Measurements from ENCODE around the gene ATP9B. TPM values are rescaled to one million over a fixed set of nuclear protein-coding genes. Genes with fewer than 3 reads are reported as not detected.

ATP9B gene
- total and polyA plus RNA-seq, 12 donors: 6.7 to 19.7 (median 14.5) TPM

DNA sequence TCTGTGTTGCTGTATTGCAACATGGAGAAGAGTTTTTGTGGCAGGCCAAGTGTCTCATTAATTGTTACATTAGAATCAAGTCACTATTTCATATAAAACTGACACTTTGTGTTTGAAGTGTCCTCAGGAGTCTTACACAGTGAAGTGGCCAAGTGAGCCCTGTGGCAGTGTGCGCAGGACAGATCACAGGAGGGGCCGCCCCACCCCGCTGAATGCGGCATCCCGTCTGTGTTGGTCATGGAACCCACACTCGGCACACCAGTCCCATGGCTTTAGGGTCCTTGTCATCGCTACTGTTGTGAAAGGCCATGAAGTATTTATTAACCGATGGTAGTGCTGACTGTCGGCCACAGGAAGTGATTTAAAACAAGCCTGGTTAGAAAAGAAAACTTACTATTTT is 181.8 kb downstream of the ATP9B start:
- WGBS, 2 donors: 91 to 93% methylated on average over 9 of the region's 9 CpGs
- Histone ChIP-seq H3K27ac (no peak overlapping the region), H3K36me3 (peaks cover 0 to 26% (median 0%) of the 10 kb centered on the region in 9 donors), H3K4me1 (peaks cover 0 to 7% (median 0%) of the 10 kb centered on the region in 9 donors), H3K9me3 (no peaks in the 10 kb centered on the region), H3K27me3 (no peaks in the 10 kb centered on the region), H3K4me3 (no peak overlapping the region)
- no peak for TF ChIP-seq CTCF (IDR thresholded peaks at IDR 0.05)
- DNase-seq: no peak
- intact Hi-C loops (cut with DNase I): loop anchor here in 1 of 10 donors (10.0 kb wide), 1 partner anchor 1346 kb away; no protein-coding TSS in a partner anchor
- no peak for ATAC-seq

DNA sequence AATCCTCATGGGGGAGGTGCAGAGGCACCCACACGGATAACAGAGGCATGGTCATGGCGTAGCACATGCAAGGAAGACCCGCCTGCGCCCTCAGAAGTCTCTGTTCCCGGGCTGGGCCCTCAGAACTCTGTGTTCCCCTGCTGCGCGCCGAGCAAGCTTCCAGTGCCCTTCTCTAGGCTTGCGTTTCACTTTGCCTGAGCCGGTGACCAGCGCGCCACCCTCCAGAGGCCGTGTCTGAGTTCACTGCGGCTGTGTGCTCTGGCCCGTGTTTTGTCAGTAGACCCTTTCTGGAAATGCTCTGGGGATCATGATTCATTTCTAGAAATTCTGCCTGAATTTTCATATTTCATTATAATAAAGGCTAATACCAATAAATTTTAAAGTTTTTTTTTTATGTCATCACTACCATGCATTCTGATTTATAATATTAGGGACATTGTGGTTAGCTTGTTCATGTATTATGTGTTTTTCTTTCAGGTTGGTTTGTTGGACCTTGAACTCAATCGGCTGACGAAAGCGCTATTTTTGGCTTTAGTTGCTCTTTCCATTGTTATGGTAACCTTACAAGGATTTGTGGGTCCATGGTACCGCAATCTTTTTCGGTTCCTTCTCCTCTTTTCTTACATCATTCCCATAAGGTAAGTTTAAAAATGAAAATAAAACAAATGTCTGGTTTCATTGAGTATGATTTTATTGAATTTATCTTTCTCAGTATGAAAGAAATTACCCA is 183.9 kb downstream of the ATP9B start:
- ATAC-seq (no peak), DNase-seq (no peak)
- H3K9me3 ChIP-seq: no peaks in the 10 kb centered on the region
- no peaks in the 10 kb centered on the region for H3K4me1 ChIP-seq
- intact Hi-C loops (cut with DNase I): loop anchor here in 1 of 10 donors (10.0 kb wide), 1 partner anchor 1348 kb away; no protein-coding TSS in a partner anchor
- WGBS, 2 donors: 92 to 95% methylated on average over 20 of the region's 20 CpGs
- no peak for TF ChIP-seq CTCF (IDR thresholded peaks at IDR 0.05)
- H3K27me3 ChIP-seq: no peaks in the 10 kb centered on the region
- H3K4me3 ChIP-seq: no peak overlapping the region
- no peak overlapping the region for H3K27ac ChIP-seq
- peaks cover 0 to 32% (median 0%) of the 10 kb centered on the region in 9 donors for H3K36me3 ChIP-seq

- no peak for TF ChIP-seq CTCF (IDR thresholded peaks at IDR 0.05)
- H3K4me3 ChIP-seq: no peak overlapping the region
- DNase-seq (no peak), ATAC-seq (peak in 2 of 8 donors; percentile 34 to 81)
- peaks cover 0 to 44% (median 0%) of the 10 kb centered on the region in 9 donors for H3K36me3 ChIP-seq
- H3K4me1 ChIP-seq: no peaks in the 10 kb centered on the region
- H3K27ac ChIP-seq: no peak overlapping the region
- intact Hi-C loops (cut with DNase I): loop anchor here in 1 of 10 donors (10.0 kb wide), 1 partner anchor 1353 kb away; no protein-coding TSS in a partner anchor
- no peaks in the 10 kb centered on the region for H3K9me3 ChIP-seq
- WGBS, 2 donors: 69 to 81% methylated on average over 6 of the region's 6 CpGs
- H3K27me3 ChIP-seq: no peaks in the 10 kb centered on the region
These were observed 188.3 kb downstream of the ATP9B start for GRCh38 chr18:79257480-79257879.

DNA sequence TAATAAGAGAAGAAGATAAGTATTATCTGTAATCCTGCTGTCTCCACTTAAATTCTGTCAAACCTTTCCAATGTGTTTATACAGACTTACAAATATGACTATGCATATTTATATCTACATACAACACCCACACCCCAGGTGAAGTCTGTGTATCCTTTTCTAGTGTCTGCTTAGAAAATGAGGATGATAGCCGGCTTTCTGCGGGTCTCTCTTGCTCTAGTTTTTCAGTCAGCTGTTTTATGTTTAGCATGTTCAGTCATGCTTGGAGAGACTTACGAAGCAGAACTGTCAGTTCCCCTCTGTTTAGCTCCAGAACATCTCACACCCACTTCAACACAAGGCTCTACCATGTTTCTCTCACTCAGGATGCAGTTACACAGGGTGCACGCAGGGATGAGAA is 189.3 kb downstream of the ATP9B start:
- no peak for TF ChIP-seq CTCF (IDR thresholded peaks at IDR 0.05)
- no peaks in the 10 kb centered on the region for H3K4me1 ChIP-seq
- H3K4me3 ChIP-seq: no peak overlapping the region
- no peaks in the 10 kb centered on the region for H3K9me3 ChIP-seq
- no peaks in the 10 kb centered on the region for H3K27me3 ChIP-seq
- no peak overlapping the region for H3K27ac ChIP-seq
- peak in 1 of 8 donors; percentile 65 for ATAC-seq
- 90 to 96% methylated on average over 4 of the region's 4 CpGs for WGBS, 2 donors
- intact Hi-C loops (cut with DNase I): loop anchor here in 1 of 10 donors (10.0 kb wide), 1 partner anchor 1354 kb away; no protein-coding TSS in a partner anchor
- no peak for DNase-seq
- H3K36me3 ChIP-seq: peaks cover 0 to 44% (median 0%) of the 10 kb centered on the region in 9 donors
